22Rv1 (cell line): ENCODE measurements around the gene EPS15.
"Not testable (repeated sequence)": the region's sequence is repeated elsewhere in the genome, so short reads cannot be mapped to it uniquely, and the experiment has no call there.

ENCODE experiments used
- H3K27ac ChIP-seq: fragments of 450-650 bp; 2 replicates; pipeline ENCODE4 v1.5.1; 2017
- ZFX ChIP-seq: fragments of 450-650 bp; IDR thresholded peaks from 2 replicates; pipeline ENCODE4 v1.6.1; 2017; ENCODE audit warnings: antibody characterized with exemption, borderline replicate concordance
- TF ChIP-seq, protein P1 (sequence below): fragments of 450-650 bp; IDR thresholded peaks from 2 replicates; pipeline ENCODE4 v1.5.1; 2017; ENCODE audit warnings: mild to moderate bottlenecking

The EPS15 gene

DNA sequence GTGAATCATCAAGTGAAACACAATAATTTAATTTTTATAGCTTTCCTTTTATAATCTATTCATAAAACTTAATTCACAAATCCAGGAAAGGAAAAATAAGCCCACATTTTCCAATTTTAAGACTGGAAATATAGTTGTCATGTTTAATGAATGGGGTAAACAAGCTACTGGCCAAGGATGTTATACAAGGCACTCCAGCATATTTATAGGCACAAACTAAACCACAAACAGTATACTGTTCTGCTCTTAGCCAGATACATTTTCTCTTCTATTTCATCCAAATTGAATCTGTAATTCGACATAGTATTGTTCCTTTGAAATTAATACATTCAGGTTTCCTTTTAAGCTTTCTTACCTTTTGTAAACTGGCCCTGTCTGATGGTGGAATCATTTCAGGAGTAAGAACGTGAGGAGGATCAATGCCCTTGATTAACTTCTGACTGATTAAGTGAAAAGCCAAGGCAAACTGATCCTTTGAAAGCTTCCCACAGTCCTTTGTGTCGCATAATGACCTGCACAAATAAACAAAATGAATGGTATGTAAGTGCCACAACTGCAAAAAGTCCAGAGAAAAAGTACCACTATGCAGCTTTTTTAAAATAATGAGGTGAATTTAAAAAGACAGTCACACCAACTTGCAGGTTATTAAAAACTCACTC lies 74.4 kb downstream of the EPS15 start:
- H3K27ac ChIP-seq, result no peak overlapping the region
- TF ChIP-seq, protein P1, sequence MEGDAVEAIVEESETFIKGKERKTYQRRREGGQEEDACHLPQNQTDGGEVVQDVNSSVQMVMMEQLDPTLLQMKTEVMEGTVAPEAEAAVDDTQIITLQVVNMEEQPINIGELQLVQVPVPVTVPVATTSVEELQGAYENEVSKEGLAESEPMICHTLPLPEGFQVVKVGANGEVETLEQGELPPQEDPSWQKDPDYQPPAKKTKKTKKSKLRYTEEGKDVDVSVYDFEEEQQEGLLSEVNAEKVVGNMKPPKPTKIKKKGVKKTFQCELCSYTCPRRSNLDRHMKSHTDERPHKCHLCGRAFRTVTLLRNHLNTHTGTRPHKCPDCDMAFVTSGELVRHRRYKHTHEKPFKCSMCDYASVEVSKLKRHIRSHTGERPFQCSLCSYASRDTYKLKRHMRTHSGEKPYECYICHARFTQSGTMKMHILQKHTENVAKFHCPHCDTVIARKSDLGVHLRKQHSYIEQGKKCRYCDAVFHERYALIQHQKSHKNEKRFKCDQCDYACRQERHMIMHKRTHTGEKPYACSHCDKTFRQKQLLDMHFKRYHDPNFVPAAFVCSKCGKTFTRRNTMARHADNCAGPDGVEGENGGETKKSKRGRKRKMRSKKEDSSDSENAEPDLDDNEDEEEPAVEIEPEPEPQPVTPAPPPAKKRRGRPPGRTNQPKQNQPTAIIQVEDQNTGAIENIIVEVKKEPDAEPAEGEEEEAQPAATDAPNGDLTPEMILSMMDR, result no peak
- no peak for TF ChIP-seq ZFX

DNA sequence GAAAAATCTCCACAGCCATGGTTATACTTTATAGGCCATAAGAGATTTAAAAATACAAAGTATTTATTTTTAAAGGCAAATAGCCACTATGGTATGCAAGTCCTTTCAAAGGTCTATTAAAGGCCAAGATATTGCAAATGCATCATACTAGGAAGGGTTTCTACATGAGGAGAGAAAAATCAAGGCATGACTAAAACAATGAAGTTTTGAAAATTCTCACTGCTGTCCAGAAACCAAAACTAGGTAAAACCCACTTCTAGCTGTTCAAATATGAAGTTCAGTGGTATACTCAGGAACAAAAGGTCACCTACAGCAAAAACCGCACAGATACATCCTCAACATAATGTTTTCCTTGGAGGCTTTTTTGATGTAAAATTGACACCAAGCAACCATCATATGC lies 75.0 kb downstream of the EPS15 start:
- TF ChIP-seq, protein P1, result no peak
- no peak for TF ChIP-seq ZFX
- H3K27ac ChIP-seq, result no peak overlapping the region

DNA sequence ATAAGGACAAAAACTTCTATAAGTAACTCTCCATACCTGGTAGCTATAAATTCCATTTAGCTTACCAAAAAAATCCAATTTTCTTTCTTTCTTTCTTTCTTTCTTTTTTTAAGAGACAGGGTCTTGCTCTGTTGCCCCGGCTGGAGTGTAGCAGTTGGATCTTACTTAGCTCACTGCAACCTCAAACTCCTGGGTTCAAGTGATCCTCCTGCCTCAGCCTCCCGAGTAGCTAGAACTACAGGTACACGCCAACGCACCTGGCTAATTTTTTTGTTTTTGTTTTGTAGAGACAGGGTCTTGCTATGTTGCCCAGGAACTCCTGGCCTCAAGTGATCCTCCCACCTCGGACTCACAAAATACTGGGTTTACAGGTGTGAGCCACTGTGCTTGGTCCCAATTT lies 75.5 kb downstream of the EPS15 start:
- H3K27ac ChIP-seq, result no peak overlapping the region
- TF ChIP-seq, protein P1, result no peak
- no peak for TF ChIP-seq ZFX

DNA sequence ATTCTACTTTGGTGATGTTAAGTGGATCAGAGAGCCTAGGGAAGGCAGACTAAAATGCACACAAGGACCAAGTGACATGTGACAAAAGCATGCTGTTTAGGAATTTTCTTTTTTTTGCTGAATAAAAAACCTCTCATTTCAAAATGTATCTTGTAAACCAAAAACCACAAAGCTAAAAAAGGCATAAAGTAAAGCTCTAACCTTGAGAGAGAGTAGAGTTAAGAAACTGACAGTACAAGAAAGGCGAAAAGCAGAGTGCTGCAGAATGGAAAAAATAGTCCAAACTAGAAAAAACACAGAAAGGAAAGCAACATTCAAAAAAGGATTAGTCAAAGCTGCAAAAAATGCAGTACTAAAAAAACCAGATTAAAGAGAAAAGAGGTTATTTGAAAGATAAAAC lies 76.5 kb downstream of the EPS15 start:
- H3K27ac ChIP-seq, result no peak overlapping the region
- TF ChIP-seq, protein P1, result no peak
- no peak for TF ChIP-seq ZFX

DNA sequence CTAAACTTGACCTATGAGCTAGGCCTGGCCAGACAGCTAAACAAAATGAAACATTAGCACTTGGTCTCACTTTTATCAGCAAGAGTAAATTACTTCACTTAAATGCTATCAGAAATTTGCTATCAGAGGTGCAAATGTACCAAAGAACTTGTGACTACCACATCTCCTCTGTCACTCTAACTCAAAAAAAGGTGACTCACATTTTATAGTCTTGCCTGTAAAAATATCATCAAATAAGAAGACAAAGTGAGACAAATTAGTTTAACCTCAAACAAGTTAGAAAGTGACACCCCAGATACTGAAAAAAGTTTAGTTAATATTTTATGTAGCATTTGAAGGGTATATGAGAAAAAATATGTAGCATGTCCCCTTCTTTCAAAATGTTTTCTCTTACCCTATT lies 76.9 kb downstream of the EPS15 start:
- no peak for TF ChIP-seq ZFX
- TF ChIP-seq, protein P1, result no peak
- H3K27ac ChIP-seq, result no peak overlapping the region

DNA sequence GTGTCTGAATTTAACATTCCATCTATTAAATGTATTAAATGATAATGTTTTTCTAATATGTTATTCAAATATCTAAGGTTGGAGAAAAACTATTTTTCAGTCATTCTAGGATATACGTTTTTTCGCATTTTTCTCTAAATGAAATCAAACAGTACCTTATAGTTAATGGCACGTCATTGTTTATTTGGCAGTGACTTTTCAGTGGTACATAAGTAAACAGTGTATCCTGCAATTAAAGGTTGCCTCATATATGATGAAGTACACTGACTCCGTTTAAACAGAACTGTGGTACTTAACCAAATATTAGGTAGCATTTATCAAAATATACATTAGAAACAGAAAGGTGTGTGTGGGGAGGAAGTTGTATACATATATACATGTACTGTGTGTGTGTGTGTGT lies 79.2 kb downstream of the EPS15 start:
- H3K27ac ChIP-seq, result no peak overlapping the region
- TF ChIP-seq ZFX, result no peak

DNA sequence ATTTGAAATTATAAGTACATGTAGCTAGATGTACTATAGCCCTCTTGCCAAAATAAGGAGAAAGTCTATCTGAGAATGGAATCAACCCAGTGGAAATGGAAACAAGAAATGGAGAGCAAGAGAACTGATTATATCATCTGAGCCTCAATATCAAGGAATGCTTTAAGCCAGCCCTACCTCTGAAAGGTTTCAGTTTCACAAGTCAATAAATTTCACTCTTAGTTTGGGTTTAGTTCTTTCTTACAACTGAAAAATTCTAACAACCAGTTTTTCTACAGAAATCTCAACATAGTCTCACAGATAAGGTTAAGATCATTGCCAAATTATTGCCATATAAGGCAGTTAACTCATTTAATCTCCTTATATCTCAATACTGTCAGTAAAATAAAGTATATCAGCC lies 80.0 kb downstream of the EPS15 start:
- TF ChIP-seq, protein P1, result no peak
- TF ChIP-seq ZFX, result no peak
- no peak overlapping the region for H3K27ac ChIP-seq

DNA sequence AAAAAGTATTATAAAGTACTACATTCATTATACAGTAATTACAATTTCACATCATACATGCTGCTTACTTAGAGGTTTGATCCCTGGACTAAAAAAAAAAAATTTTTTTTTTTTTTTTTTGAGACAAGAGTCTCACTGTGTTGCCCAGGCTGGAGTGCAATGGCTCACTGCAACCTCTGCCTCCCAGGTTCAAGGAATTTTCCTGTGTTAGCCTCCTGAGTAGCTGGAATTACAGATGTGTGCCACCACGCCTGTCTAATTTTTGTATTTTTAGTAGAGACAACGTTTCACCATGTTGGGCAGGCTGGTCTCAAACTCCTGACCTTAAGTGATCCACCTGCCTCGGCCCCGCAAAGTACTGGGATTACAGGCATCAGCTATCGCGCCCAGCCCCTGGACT lies 81.7 kb downstream of the EPS15 start:
- H3K27ac ChIP-seq, result not testable (repeated sequence)
